Natural killer cell (primary cell): ENCODE measurements around the gene B4GALT2. TPM values are rescaled to one million over a fixed set of nuclear protein-coding genes. Genes with fewer than 3 reads are reported as not detected.

ENCODE experiments used
- ATAC-seq, 3 donors: fragments of 150-1000 bp in 2 of 3; fragments of 200-7000 bp in 1 of 3; cut with Tn5 transposase; 1 replicate in 1 of 3; 2 replicates in 2 of 3; pipeline ENCODE4 v1.10.0; 2021; ENCODE audit warnings: mild to moderate bottlenecking in 2 of 3, moderate library complexity in 2 of 3
- DNase-seq, 2 donors: peaks; one replicate each; pipeline versions ENCODE4 v3.0.0 to v3.0.0-alpha.2; 2013 to 2021; ENCODE audit warnings: mixed read lengths in 1 of 2
- H3K27ac ChIP-seq: one replicate; pipeline ENCODE4 v1.5.1; 2013; ENCODE audit warnings: mild to moderate bottlenecking, low read length
- H3K27me3 ChIP-seq: one replicate; pipeline ENCODE4 v1.6.1; 2013; ENCODE audit warnings: low read length; ENCODE audit not compliant: control insufficient read depth, insufficient read depth
- H3K36me3 ChIP-seq: one replicate; pipeline ENCODE4 v1.6.1; 2013; ENCODE audit warnings: low read length; ENCODE audit not compliant: control insufficient read depth, insufficient read depth
- H3K4me1 ChIP-seq: one replicate; pipeline ENCODE4 v1.6.1; 2013; ENCODE audit warnings: low read length; ENCODE audit not compliant: control insufficient read depth, insufficient read depth
- H3K4me3 ChIP-seq: one replicate; pipeline ENCODE4 v1.5.1; 2013; ENCODE audit warnings: low read length
- H3K9me3 ChIP-seq: one replicate; pipeline ENCODE4 v1.6.1; 2013; ENCODE audit warnings: low read length; ENCODE audit not compliant: control insufficient read depth, insufficient read depth
- H3K27ac Mint-ChIP-seq, 2 donors: one replicate each; pipeline ENCODE4 v1.8.0; 2022; ENCODE audit warnings: mild to moderate bottlenecking in 2 of 2, mixed read lengths in 2 of 2, moderate library complexity in 1 of 2
- H3K27me3 Mint-ChIP-seq, 2 donors: one replicate each; pipeline ENCODE4 v1.8.0; 2022; ENCODE audit warnings: low read depth in 2 of 2, mixed read lengths in 2 of 2
- H3K36me3 Mint-ChIP-seq: one replicate; pipeline ENCODE4 v1.8.0; 2022; ENCODE audit warnings: mixed read lengths
- H3K4me1 Mint-ChIP-seq, 2 donors: one replicate each; pipeline ENCODE4 v1.8.0; 2022; ENCODE audit warnings: mixed read lengths in 2 of 2
- H3K4me3 Mint-ChIP-seq: one replicate; pipeline ENCODE4 v1.8.0; 2022; ENCODE audit warnings: mild to moderate bottlenecking, moderate library complexity, mixed read lengths
- H3K9me3 Mint-ChIP-seq, 2 donors: one replicate each; pipeline ENCODE4 v1.8.0; 2022; ENCODE audit warnings: mixed read lengths in 2 of 2
- CTCF ChIP-seq: fragments of 200-600 bp; IDR thresholded peaks from one replicate; pipeline ENCODE4 v1.8.0; 2022; ENCODE audit warnings: antibody characterized with exemption
- WGBS: methylation state at CpG from one replicate; pipeline ENCODE4 v1.1.7; 2013; ENCODE audit warnings: missing lambda C conversion rate; ENCODE audit not compliant: insufficient coverage; 5-methylcytosine and 5-hydroxymethylcytosine counted together
- intact Hi-C: fragments of 100-400 bp; cut with micrococcal nuclease; formaldehyde crosslinking; loops from one replicate; pipeline ENCODE4 v1.14.2; 2022
- total RNA-seq, 4 donors: library from RNA; stranded (reverse); fragments of 120-200 nt in 1 of 4; gene quantifications; one replicate each; pipeline versions ENCODE4 v1.2.3 to v1.2.4, GENCODE V29; 2013 to 2022

B4GALT2 gene
- total RNA-seq, 3 donors from 2014 or later (not counting 1 experiment from before 2014, with no cell fraction given): 1.5 to 5.5 (median 2.2) TPM

GRCh38 chr1:43936431-43937151 is 42.4 kb upstream of the B4GALT2 start:
- Histone ChIP-seq H3K27ac (no peak overlapping the region), H3K27me3 (peaks cover 31% of the 10 kb centered on the region), H3K36me3 (no peaks in the 10 kb centered on the region), H3K4me1 (peaks cover 30% of the 10 kb centered on the region), H3K4me3 (no peak overlapping the region), H3K9me3 (no peaks in the 10 kb centered on the region)
- Mint-ChIP-seq H3K4me3 (peak overlapping the region; percentile 79), H3K4me1 (peaks cover 0 to 25% of the 10 kb centered on the region in 2 donors), H3K9me3 (no peaks in the 10 kb centered on the region), H3K36me3 (no peaks in the 10 kb centered on the region), H3K27me3 (peaks cover 19 to 28% of the 10 kb centered on the region in 2 donors), H3K27ac (no peak overlapping the region)
- DNase-seq: peak in 1 of 2 donors; percentile 43
- ATAC-seq: peak; percentile 44 to 64 (median 54)
- intact Hi-C loops: no loop called here
- 13% methylated on average over 56 of the region's 56 CpGs for WGBS
- no peak for TF ChIP-seq CTCF

GRCh38 chr1:43937179-43937865 is 41.7 kb upstream of the B4GALT2 start:
- no peaks in the 10 kb centered on the region for H3K36me3 ChIP-seq
- H3K36me3 Mint-ChIP-seq: no peaks in the 10 kb centered on the region
- H3K4me1 ChIP-seq: peaks cover 30% of the 10 kb centered on the region
- no peak for TF ChIP-seq CTCF
- H3K9me3 Mint-ChIP-seq: no peaks in the 10 kb centered on the region
- peaks cover 0 to 25% of the 10 kb centered on the region in 2 donors for H3K4me1 Mint-ChIP-seq
- H3K27ac Mint-ChIP-seq: no peak overlapping the region
- no peaks in the 10 kb centered on the region for H3K9me3 ChIP-seq
- H3K27me3 ChIP-seq: peaks cover 31% of the 10 kb centered on the region
- H3K4me3 Mint-ChIP-seq: no peak overlapping the region
- ATAC-seq (no peak), DNase-seq (no peak)
- no peak overlapping the region for H3K4me3 ChIP-seq
- H3K27me3 Mint-ChIP-seq: peaks cover 19 to 28% of the 10 kb centered on the region in 2 donors
- intact Hi-C loops: no loop called here
- 96% methylated on average over 8 of the region's 8 CpGs for WGBS
- H3K27ac ChIP-seq: no peak overlapping the region

- Mint-ChIP-seq H3K4me1 (peaks cover 0 to 27% of the 10 kb centered on the region in 2 donors), H3K4me3 (no peak overlapping the region), H3K9me3 (no peaks in the 10 kb centered on the region), H3K27ac (no peak overlapping the region), H3K27me3 (peaks cover 9 to 22% of the 10 kb centered on the region in 2 donors), H3K36me3 (no peaks in the 10 kb centered on the region)
- 93% methylated on average over 10 of the region's 10 CpGs for WGBS
- Histone ChIP-seq H3K27ac (no peak overlapping the region), H3K4me3 (no peak overlapping the region), H3K9me3 (no peaks in the 10 kb centered on the region), H3K36me3 (no peaks in the 10 kb centered on the region), H3K27me3 (peaks cover 23% of the 10 kb centered on the region), H3K4me1 (peaks cover 26% of the 10 kb centered on the region)
- intact Hi-C loops: no loop called here
- TF ChIP-seq CTCF: no peak
- no peak for ATAC-seq
- DNase-seq: no peak
These were observed 40.6 kb upstream of the B4GALT2 start for GRCh38 chr1:43938383-43938782.
